ENCODE results near the gene RTKN2. TPM values are rescaled to one million over a fixed set of nuclear protein-coding genes. Genes with fewer than 3 reads are reported as not detected.

The RTKN2 gene
- total RNA-seq, 1 donor from 2014 or later: 0.09 TPM

GRCh38 chr10:62239994-62240393, 28.6 kb downstream of the RTKN2 start:
- TF ChIP-seq CTCF (IDR thresholded peaks at IDR 0.05): no peak
- Mint-ChIP-seq H3K4me3 (no peak overlapping the region), H3K36me3 (ENCODE audit: low read depth) (no peaks in the 10 kb centered on the region), H3K4me1 (peaks cover 42% of the 10 kb centered on the region), H3K27ac (peak overlapping the region; percentile 60), H3K27me3 (no peaks in the 10 kb centered on the region), H3K9me3 (no peaks in the 10 kb centered on the region)
- ChIA-PET POLR2A (interaction anchor here (0.7 to 1.3 kb wide), 6 partner anchors 191 to 1463 kb away, joined by 3 to 4 read pairs (median 3); no protein-coding TSS in a partner anchor), CTCF (interaction anchor here (0.8 to 2.4 kb wide), 3 partner anchors 191 to 343 kb away, joined by 3 to 11 read pairs (median 3); no protein-coding TSS in a partner anchor)
- intact Hi-C loops (cut with micrococcal nuclease): loop anchor here (5.0 kb wide), 2 partner anchors 38 to 953 kb away; no protein-coding TSS in a partner anchor
- DNase-seq (no peak), ATAC-seq (ENCODE audit: low read depth) (no peak)

- intact Hi-C loops (cut with micrococcal nuclease): loop anchor here (5.0 kb wide), 1 partner anchor 37 kb away; no protein-coding TSS in a partner anchor
- H3K9me3 Mint-ChIP-seq: no peaks in the 10 kb centered on the region
- no peak for TF ChIP-seq CTCF (IDR thresholded peaks at IDR 0.05)
- ATAC-seq (ENCODE audit: low read depth) (no peak), DNase-seq (no peak)
- H3K4me1 Mint-ChIP-seq: peaks cover 37% of the 10 kb centered on the region
- no peak overlapping the region for H3K4me3 Mint-ChIP-seq
- ChIA-PET POLR2A (interaction anchor here (0.6 to 1.3 kb wide), 3 partner anchors 27 to 251 kb away, joined by 3 read pairs; no protein-coding TSS in a partner anchor), CTCF (interaction anchor here (2.4 kb wide), 1 partner anchor 200 kb away, joined by 11 read pairs; no protein-coding TSS in a partner anchor)
- H3K27me3 Mint-ChIP-seq: no peaks in the 10 kb centered on the region
- no peak overlapping the region for H3K27ac Mint-ChIP-seq
- H3K36me3 Mint-ChIP-seq (ENCODE audit: low read depth): no peaks in the 10 kb centered on the region
Measured at GRCh38 chr10:62238880-62239279, 29.8 kb downstream of the RTKN2 start.

GRCh38 chr10:62237966-62238365, 30.7 kb downstream of the RTKN2 start:
- H3K27ac Mint-ChIP-seq: no peak overlapping the region
- H3K36me3 Mint-ChIP-seq (ENCODE audit: low read depth): no peaks in the 10 kb centered on the region
- ATAC-seq (ENCODE audit: low read depth) (no peak), DNase-seq (no peak)
- no peak for TF ChIP-seq CTCF (IDR thresholded peaks at IDR 0.05)
- H3K4me3 Mint-ChIP-seq: no peak overlapping the region
- ChIA-PET CTCF (no interaction called here), POLR2A (interaction anchor here (0.6 kb wide), 1 partner anchor 27 kb away, joined by 3 read pairs; no protein-coding TSS in a partner anchor)
- H3K27me3 Mint-ChIP-seq: no peaks in the 10 kb centered on the region
- H3K9me3 Mint-ChIP-seq: no peaks in the 10 kb centered on the region
- H3K4me1 Mint-ChIP-seq: peaks cover 28% of the 10 kb centered on the region
- intact Hi-C loops (cut with micrococcal nuclease): loop anchor here (5.0 kb wide), 1 partner anchor 36 kb away; no protein-coding TSS in a partner anchor

GRCh38 chr10:62237506-62237905, 31.1 kb downstream of the RTKN2 start:
- intact Hi-C loops (cut with micrococcal nuclease): loop anchor here (5.0 kb wide), 1 partner anchor 35 kb away; no protein-coding TSS in a partner anchor
- CTCF ChIA-PET: interaction anchor here (0.9 kb wide), 1 partner anchor 487 kb away, joined by 3 read pairs; no protein-coding TSS in a partner anchor

More at GRCh38 chr10:62237506-62237905, 31.1 kb downstream of the RTKN2 start:
- Mint-ChIP-seq H3K27ac (no peak overlapping the region), H3K4me1 (peaks cover 25% of the 10 kb centered on the region), H3K27me3 (no peaks in the 10 kb centered on the region), H3K36me3 (ENCODE audit: low read depth) (no peaks in the 10 kb centered on the region), H3K9me3 (no peaks in the 10 kb centered on the region), H3K4me3 (no peak overlapping the region)
- no peak for TF ChIP-seq CTCF (IDR thresholded peaks at IDR 0.05)
- ATAC-seq (ENCODE audit: low read depth) (no peak), DNase-seq (no peak)
- POLR2A ChIA-PET: no interaction called here
